ENCODE data around the gene C2orf81.
"Not testable (repeated sequence)": the region's sequence is repeated elsewhere in the genome, so short reads cannot be mapped to it uniquely, and the experiment has no call there.

Gene C2orf81

GRCh38 chr2:74442483-74443297, 21.3 kb upstream of the C2orf81 start:
- DNase-seq (ENCODE audit: low read depth) = not testable (repeated sequence)

- DNase-seq (ENCODE audit: low read depth) = no peak
Measured at GRCh38 chr2:74441690-74442482, 20.5 kb upstream of the C2orf81 start, which contains the start of gene RTKN. RTKN (minus strand) TSS chr2:74441937; CDS start chr2:74441816, 121 bp downstream.

DNA sequence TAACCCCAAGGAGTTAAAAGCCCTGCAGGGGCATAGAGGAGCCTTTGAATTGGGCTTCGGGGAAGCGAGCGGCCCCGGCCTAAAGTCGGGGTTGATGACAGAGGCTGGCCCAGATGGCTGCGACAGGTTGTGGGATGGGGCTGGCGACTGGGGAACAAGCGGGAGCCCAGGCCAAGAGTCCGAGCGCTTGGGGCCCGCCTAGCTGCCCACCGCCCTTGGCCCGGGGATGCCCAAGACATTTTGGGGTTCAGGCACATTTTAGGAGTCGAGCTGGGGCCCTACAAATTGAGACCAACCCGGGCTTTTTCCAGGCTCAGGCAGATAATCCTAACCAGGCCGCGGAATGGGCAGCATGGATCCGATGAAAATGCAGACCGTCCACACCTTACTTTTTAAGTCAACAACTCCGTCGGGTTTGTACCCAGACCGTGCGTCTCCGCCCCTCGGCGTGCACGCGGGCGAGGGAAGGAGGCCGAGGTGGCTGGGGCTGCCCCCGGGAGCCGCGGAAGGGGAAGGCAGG, 19.8 kb upstream of the C2orf81 start:
- DNase-seq (ENCODE audit: low read depth) = no peak

DNA sequence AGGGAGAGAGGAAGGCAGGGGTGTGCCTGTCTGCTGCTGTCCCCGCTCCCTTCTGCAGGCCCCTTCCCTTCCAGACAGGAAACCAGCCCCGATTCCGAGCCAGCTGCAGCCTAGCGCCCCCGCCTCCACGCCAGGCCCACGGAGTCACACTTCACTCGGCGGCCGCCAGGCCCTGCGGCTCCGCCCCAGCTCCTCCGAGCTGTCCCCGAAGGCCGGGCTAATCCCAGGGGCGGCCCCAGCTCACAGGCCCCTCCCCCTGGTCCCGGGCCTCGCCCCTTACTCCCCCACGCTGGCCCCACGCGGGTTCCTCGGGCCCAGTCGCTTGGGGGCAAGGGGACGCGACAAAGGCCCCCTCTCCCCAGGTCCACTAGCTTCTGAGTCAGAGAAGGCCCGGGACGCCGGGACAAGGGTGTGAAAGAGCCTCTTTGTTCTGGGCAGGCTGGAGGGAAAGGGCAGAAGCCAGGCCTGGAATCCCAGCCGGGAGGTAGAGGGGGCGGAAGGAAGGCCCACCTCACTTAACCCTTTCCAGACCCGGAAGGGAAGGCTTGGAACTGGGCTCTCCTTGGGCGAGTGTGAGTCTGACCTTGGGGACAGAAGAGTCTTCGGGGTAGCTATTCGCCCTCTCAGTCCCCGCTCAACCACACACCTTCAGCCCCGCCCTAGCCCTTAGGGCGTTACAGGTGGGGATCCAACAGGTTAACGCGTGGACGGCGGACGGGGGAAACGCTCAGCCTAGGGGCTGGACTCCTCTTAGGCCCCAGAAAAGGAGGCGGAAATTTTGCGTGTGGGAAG, 19.2 kb upstream of the C2orf81 start:
- DNase-seq (ENCODE audit: low read depth) = no peak

DNA sequence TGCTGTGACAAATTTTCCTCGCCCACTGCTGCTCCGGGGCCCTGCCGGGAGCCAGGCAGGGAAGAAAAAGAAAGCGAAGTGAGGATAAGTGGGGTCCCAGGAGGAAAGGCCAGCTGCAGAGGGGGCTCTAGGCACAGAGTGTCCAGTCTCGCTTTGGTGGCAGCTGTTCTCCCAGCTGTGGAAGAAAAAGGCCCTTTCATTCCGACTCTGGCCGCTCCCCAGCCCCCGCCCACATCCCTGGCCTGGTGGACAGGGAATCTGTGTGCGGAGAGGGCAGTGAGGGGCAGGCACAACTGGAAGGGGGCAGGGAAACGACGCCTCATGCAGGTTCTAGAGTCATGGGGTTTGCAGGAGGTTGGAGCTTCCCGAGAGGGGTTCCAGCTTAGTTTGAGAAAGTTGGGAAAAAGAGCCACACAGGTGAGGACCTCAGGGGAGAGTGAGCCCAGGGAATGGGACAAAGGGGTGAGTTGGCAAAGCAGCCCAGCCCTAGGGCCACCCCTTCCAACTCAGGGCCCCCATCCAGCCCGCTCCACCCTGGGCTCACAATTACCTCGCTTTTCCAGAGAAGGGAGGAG, 18.5 kb upstream of the C2orf81 start:
- no peak for DNase-seq (ENCODE audit: low read depth)

- no peak for DNase-seq (ENCODE audit: low read depth)
Measured at GRCh38 chr2:74439373-74439772, 18.0 kb upstream of the C2orf81 start.

DNA sequence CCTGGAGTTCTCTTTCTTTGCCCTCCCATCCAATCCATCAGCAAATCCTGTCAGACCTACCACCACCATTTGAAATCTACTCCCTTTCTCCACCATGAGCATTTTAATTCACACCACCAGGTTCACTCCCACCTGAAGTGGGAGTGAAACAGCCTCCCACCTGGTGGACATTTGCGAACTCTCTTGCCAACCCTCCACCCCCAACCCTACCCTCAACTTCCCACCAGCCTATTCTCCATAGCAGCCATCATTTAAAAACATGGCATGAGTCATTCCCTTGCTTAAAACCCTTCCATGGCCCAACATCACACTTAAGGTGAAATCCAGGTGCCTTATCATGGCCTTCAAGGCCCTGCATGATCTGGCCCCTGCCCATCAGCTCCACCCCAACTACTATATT, 16.8 kb upstream of the C2orf81 start:
- DNase-seq (ENCODE audit: low read depth) = no peak

- DNase-seq (ENCODE audit: low read depth) = no peak
Measured at GRCh38 chr2:74436848-74437695, 15.7 kb upstream of the C2orf81 start.

GRCh38 chr2:74436111-74436805, 14.8 kb upstream of the C2orf81 start:
- DNase-seq (ENCODE audit: low read depth) = no peak

- DNase-seq (ENCODE audit: low read depth) = no peak
Measured at GRCh38 chr2:74430502-74430901, 9.1 kb upstream of the C2orf81 start.

DNA sequence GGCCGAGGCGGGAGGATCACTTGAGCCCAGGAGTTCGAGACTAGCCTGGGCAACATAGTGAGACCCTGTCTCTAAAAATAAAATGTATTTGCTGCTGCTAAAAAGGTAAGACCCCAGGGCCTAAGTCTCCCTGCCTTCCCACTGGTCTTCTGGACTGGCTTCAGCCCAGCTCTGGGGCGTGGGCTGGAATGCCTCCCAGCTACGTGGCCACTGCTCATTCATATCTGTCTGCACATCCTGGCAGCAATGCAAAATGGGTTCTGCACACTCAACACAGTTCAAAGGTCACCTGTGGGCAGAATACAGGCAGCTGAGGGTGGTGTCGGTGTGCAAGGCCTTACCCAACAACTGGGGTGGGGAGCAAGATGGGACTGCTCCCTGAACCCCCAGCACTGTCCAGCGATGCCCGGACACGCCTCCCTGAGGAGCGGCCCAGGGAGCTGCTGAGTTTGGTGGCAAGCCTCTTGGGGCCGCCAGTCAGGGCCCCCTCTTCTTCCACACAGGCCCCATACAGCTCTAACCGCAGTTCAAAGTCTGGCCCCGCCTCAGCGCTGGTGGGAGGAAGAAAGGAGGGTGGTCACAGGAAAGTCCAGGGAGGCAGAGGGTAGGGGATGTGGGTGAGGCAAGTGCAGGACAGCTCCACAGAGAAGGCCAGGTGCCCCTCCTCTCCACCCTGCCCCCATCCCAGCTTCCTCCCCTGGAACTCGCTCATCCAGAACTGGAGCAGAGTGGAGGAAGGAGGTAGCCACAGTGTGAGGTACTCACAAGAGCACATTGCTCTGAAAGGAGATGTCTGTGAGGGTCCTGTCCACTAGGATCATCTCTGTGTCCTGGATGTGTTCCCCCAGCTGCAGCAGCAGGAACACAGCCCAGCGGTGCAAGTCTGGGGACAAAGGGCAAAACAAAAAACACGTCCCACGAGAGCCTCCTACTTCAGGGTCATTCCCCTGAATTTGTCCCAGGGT, 8.3 kb upstream of the C2orf81 start:
- no peak for DNase-seq (ENCODE audit: low read depth)

DNA sequence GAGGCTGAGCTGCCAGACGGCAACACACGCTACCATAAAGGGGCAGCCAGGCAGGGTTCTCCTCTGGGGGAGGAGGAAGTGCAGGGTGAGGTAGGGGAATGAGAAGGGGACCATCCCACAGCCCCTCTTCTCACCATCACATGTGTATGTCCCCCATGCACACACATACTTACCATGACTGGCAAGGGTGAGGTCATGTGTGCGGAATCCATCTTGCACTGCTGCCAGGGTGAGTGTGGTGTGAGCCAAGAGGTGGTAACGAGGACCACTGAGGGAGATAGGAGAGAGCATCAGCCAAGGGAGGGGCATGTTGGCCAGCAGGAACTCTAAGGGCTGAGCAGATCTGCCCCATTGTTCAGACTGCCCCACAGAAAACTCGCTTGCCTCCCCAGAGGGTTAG, 7.3 kb upstream of the C2orf81 start:
- no peak for DNase-seq (ENCODE audit: low read depth)

- no peak for DNase-seq (ENCODE audit: low read depth)
Measured at GRCh38 chr2:74427551-74427950, 6.1 kb upstream of the C2orf81 start.

DNA sequence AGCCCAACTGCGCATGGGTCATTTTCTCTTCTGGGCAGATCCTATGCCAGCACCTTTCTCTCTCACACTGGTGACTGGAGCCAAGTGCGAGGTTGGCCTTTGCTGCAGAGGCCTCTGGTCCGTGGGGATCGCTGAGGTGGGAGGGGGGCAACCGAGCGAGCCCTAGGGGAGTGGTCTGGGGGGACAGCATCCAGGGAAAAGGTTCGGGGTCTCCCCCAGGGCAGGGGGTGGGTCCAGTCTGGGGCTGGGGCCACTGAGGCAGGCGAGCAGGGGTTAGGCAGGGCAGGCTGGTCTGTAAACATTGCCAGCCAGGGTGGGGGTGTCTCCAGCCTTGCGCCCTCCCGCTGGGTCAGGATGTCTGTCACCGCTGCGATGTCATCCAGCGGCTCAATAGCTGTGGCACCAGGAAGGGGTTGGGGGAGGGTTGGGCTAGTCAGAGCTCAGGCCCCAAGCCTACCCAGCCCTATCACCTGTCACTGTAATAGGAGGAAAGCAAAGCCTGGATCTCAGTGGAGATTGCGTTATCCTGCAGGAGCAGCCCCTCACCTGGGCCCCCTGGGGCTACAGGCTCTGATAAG, 4.9 kb upstream of the C2orf81 start:
- DNase-seq (ENCODE audit: low read depth) = no peak

- DNase-seq (ENCODE audit: low read depth) = no peak
Measured at GRCh38 chr2:74425523-74425922, 4.1 kb upstream of the C2orf81 start.

GRCh38 chr2:74424995-74425406, 3.6 kb upstream of the C2orf81 start:
- DNase-seq (ENCODE audit: low read depth) = no peak

DNA sequence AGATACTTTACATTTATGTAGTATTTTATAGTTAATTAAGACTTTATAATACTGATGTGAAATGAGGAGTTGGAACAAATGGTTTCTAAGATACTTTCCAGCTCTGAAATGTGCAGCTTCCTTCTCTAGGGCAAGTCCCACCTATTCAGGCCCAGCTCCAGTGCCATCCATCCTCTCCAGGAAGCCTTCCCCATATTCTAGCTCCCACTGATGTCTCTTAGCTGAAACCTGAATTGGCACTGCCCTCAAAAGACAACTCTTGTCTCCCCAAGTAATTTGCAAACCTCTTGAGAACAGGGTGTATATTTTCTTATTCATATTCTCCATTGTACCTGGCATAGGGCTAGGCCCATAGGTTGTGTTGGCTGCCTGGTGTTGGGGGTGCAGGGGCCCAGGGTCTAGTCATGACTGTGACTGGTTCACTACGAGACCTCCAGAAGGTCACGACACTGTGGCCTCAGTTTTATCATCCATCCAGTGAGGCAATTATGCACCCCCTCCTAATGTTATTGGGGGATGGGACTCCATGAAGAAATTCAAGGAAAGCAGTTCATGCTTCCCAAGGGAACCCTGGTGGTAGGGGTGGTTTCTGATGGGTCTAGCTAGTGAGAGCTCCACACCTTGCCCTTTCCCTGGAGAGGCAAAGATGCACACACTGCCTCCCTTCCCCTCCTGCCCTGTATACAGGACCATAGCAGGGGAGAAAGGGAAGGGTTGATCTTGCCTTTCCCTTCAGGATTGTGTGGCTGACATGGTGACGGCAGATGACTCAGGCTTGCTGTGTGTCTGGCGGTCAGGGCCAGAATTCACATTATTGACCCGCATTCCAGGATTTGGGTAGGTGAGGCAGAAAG, 2.9 kb upstream of the C2orf81 start:
- no peak for DNase-seq (ENCODE audit: low read depth)
